IPS-15b (cell line): ENCODE data around the gene EIF1AD.
A peak's percentile ranks its signal among the peaks of the same experiment; 100 is the strongest.

Source experiments
- H3K27me3 ChIP-seq: one replicate; pipeline ENCODE4 v1.6.1; 2013; ENCODE audit warnings: low read length; ENCODE audit not compliant: control insufficient read depth, insufficient read depth
- H3K36me3 ChIP-seq: one replicate; pipeline ENCODE4 v1.6.1; 2013; ENCODE audit warnings: low read length; ENCODE audit not compliant: control insufficient read depth, insufficient read depth
- H3K4me1 ChIP-seq: one replicate; pipeline ENCODE4 v1.6.1; 2013; ENCODE audit warnings: mild to moderate bottlenecking, low read length; ENCODE audit not compliant: control insufficient read depth, insufficient read depth
- H3K4me3 ChIP-seq: one replicate; pipeline ENCODE4 v1.5.1; 2013; ENCODE audit warnings: low read depth, low read length
- H3K9ac ChIP-seq: one replicate; pipeline ENCODE4 v1.6.1; 2013; ENCODE audit warnings: low read depth, mild to moderate bottlenecking, low read length
- H3K9me3 ChIP-seq: one replicate; pipeline ENCODE4 v1.6.1; 2013; ENCODE audit warnings: mild to moderate bottlenecking, low read length; ENCODE audit not compliant: control insufficient read depth, insufficient read depth

Gene EIF1AD

DNA sequence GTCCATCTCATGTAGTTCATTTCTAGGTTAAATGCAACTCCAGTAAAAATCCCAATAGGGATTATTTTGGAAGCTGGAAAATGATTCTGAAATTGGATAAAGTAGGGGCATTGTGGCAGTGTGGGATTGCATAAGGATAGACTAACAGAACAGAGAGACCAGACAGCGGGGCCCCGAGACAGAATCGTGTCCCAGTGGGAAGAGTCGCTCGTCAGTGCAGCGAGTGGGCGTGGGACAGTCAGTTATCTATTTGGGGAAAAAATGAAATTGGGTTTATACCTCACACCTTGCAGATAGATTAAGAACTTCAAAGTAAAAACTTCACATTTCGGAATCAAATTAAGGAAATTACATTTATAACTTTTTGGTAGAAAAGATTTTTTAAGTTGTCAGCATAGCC is 29.8 kb downstream of the EIF1AD start:
- no peak overlapping the region for H3K9ac ChIP-seq
- no peaks in the 10 kb centered on the region for H3K27me3 ChIP-seq
- H3K4me3 ChIP-seq: no peak overlapping the region
- peaks cover 29% of the 10 kb centered on the region for H3K36me3 ChIP-seq
- H3K9me3 ChIP-seq: no peaks in the 10 kb centered on the region
- H3K4me1 ChIP-seq: no peaks in the 10 kb centered on the region

DNA sequence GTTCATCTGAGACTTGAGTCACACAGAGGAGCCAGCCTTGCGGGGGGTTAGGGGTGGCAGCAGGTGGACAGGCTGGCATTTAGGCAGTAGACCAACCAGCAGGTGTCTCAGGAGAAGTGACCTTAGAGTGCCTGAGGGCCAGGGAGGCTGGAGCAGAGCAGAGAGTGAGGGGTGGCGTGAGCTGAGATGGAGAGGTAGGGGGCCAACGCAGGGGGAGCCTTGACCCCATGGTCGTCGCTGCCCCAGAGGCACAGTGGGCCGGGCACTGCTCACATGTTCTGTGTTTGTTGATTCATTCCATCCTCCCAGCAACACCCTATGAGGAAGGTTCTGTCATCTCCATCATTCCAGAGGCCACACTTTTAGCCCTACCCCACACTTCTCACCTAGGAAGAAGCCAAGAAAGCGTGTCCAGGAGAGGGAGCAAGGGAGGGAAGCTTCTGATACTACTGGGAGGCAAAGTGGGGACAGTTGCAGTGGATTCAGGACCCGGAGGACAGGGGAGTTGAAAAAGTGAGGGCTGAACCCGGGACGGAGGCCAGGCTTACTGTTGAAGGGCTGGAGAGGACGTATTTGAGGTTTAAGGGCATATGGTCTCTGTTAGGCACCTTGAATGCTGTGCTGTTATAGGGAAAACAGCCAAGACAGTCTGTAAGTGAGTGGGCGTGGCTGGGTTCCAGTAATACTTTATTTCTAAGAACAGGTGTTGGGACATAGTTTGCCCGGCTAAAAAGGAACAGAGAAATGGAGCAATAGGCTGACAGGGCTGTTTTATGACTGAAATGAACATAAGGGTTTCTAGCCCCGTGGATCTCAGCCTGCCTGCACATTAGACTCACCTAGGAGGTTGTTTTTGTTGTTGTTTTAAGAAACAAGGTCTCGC is 33.1 kb downstream of the EIF1AD start:
- H3K9me3 ChIP-seq: no peaks in the 10 kb centered on the region
- no peak overlapping the region for H3K9ac ChIP-seq
- H3K4me3 ChIP-seq: no peak overlapping the region
- H3K36me3 ChIP-seq: peaks cover 48% of the 10 kb centered on the region
- H3K27me3 ChIP-seq: no peaks in the 10 kb centered on the region
- H3K4me1 ChIP-seq: no peaks in the 10 kb centered on the region

DNA sequence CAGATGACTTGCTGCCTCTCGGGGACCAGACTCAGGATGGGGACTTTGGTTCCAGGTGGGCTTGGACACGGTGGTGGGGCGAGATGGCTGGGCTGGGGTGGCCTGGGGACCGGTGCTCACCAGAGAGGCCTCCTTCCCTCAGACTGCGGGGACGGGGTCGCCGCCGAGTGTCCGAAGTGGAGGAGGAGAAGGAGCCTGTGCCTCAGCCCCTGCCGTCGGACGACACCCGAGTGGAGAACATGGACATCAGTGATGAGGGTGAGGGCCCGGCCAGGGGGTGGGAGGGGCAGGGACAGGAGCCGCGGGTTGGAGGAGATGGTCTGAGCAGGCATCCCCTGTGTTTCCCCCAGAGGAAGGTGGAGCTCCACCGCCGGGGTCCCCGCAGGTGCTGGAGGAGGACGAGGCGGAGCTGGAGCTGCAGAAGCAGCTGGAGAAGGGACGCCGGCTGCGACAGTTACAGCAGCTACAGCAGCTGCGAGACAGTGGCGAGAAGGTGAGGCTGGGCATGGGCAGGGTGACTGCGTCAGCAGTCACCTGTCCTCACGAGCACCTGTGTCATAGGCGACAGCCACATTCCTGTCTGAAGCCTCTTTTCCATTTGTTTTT is 34.5 kb downstream of the EIF1AD start:
- Histone ChIP-seq H3K36me3 (peaks cover 44% of the 10 kb centered on the region), H3K4me3 (no peak overlapping the region), H3K4me1 (peaks cover 3% of the 10 kb centered on the region), H3K27me3 (no peaks in the 10 kb centered on the region), H3K9me3 (no peaks in the 10 kb centered on the region), H3K9ac (no peak overlapping the region)

DNA sequence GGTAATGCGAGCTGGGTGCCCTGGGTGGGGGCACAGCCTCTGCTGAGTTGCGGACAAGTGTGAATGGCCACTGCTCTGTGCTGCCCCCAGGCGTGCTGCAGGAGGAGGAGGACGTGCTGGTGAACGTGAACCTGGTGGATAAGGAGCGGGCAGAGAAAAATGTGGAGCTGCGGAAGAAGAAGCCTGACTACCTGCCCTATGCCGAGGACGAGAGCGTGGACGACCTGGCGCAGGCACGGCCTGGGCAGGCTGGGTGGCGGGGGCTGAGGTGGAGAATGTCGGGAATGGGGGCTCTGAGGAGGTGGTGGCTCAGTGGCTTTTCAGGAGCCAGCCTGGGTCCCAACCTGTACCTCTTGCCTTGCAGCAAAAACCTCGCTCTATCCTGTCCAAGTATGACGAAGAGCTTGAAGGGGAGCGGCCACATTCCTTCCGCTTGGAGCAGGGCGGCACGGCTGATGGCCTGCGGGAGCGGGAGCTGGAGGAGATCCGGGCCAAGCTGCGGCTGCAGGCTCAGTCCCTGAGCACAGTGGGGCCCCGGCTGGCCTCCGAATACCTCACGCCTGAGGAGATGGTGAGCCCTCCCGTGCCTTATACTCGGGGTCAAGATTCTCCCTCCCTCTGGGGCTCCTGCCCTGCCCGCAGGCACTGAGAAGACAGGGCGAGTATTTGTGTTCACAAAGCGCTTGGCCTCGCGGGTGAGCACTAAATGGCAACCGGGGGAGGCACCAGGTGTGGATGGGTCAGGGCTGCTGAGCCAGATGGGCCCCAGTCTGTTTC is 35.8 kb downstream of the EIF1AD start:
- H3K4me3 ChIP-seq: no peak overlapping the region
- H3K9ac ChIP-seq: no peak overlapping the region
- H3K9me3 ChIP-seq: no peaks in the 10 kb centered on the region
- H3K27me3 ChIP-seq: no peaks in the 10 kb centered on the region
- H3K36me3 ChIP-seq: peaks cover 44% of the 10 kb centered on the region
- peaks cover 3% of the 10 kb centered on the region for H3K4me1 ChIP-seq

DNA sequence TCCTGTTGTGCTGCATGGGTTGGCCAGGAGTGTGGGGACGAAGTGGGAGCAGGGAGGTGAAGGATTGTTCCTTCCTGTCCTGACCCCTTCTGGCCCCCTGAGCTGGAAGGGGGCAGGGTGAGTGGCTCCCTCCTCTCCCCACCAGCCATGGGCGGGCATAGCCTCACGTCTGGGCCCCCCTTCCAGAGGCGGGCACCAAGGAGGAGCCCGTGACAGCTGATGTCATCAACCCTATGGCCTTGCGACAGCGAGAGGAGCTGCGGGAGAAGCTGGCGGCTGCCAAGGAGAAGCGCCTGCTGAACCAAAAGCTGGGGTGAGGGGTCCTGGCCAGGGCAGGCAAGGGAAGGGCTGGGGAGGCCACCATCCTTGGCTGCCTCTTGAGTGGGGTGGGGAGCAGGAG is 37.1 kb downstream of the EIF1AD start:
- no peak overlapping the region for H3K4me3 ChIP-seq
- H3K27me3 ChIP-seq: no peaks in the 10 kb centered on the region
- H3K9ac ChIP-seq: no peak overlapping the region
- no peaks in the 10 kb centered on the region for H3K9me3 ChIP-seq
- H3K36me3 ChIP-seq: peaks cover 44% of the 10 kb centered on the region
- H3K4me1 ChIP-seq: peaks cover 3% of the 10 kb centered on the region

DNA sequence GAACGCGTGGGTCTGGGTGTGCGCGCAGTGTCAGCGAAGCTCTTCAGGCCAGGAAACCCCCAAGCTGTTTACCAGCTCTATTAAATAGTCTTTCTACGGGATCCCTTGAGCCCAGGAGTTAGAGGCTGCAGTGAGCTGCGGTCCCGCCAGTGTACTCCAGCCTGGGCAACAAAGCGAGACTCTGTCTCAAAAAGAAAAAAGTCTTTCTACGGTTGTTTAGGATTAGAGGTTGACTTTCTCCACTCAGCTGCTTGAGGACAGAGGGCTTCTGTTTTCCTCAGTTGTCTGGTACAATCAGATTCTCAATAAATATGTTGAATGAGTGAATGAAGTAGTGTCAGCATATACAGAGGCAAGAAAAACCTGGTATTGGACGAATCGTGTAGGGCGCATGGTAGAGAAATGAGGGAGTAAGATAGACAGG is 39.8 kb downstream of the EIF1AD start:
- peak overlapping the region; percentile 70 for H3K9ac ChIP-seq
- H3K9me3 ChIP-seq: no peaks in the 10 kb centered on the region
- H3K4me3 ChIP-seq: peak overlapping the region; percentile 99
- peaks cover 3% of the 10 kb centered on the region for H3K4me1 ChIP-seq
- no peaks in the 10 kb centered on the region for H3K27me3 ChIP-seq
- H3K36me3 ChIP-seq: peaks cover 32% of the 10 kb centered on the region

DNA sequence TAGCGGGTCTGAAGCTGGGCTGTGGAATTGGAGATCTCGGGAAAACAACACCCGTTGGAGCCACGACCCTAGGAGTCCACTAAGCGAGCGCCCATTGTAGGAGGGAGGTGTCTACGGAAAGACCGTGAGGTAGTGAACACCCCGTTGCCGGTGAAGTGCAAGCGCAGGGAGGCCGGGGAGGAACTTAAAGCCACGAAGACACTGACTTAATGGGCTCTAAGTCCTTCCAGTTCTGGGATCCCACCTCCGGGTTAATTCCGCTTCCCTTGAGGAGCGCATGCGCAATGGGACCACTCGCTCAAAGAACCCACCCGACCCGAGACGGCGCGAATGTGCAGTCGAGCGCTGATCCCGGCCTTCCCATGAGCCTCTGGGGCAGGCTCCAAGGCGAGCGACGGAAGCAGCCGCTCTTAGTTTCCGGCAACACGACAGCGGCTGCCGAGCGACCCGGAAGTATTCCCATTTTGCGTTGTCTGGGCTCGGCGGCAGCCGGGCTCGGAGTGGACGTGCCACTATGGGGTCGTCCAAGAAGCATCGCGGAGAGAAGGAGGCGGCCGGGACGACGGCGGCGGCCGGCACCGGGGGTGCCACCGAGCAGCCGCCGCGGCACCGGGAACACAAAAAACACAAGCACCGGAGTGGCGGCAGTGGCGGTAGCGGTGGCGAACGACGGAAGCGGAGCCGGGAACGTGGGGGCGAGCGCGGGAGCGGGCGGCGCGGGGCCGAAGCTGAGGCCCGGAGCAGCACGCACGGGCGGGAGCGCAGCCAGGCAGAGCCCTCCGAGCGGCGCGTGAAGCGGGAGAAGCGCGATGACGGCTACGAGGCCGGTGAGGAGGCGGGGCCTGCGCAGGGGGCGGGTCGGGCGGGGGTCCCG is 40.5 kb downstream of the EIF1AD start, which contains the start of gene SART1:
SART1 (plus strand) TSS at position 468 of the 874 bp plus-strand sequence; CDS start at position 515, 47 bp downstream.
- Histone ChIP-seq H3K9me3 (no peaks in the 10 kb centered on the region), H3K27me3 (no peaks in the 10 kb centered on the region), H3K4me1 (peaks cover 3% of the 10 kb centered on the region), H3K4me3 (peak within 1 kb of the TSS; percentile 99), H3K9ac (peak within 1 kb of the TSS; percentile 94), H3K36me3 (peaks cover 26% of the 10 kb centered on the region)

DNA sequence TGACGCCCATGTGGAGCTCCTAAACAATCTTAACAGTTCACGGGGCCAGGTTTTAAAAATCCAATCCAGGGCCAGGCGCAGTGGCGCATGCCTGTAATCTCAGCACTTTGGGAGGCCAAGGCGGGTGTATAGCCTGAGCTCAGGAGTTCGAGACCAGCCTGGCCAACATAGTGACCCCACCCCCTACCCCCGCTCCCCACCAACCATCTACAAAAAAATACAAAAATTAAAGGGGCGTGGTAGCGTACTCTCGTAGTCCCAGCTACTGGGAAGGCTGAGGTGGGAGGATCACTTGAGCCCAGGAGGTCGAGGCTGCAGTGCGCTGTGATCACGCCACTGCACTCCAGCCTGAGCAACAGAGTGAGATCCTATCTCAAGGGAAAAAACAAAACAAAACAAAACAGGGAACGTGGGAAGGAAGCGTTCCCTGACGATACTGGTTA is 41.1 kb downstream of the EIF1AD start:
- Histone ChIP-seq H3K9me3 (no peaks in the 10 kb centered on the region), H3K4me1 (peaks cover 3% of the 10 kb centered on the region)

DNA sequence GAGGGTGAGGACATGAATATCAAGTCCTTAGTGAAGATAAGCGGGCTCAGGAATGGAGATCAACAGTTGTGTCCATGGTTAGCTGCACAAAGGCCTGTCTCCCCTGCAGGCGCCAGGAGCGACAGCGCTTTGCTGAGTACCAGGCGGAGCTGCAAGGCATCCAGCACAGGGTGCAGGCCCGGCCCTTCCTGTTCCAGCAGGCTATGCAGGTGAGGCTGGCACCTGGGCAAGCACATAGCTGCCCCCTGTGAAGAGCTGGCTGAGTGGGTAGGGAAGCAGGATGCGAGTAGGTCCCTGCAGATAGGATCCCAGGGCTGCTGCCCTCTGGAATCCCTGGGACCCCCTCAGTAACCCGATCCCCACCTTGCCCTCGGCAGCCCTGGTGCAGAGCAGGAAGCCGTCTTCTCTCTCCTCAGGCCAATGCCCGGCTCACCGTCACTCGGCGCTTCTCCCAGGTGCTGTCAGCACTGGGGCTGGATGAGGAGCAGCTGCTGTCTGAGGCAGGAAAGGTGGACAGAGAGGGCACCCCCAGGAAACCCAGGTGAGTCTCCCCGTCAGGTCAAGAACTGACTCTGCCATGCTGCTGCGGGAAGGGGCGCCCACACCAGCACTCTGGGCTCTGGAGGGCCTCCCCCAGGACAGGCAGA is 43.1 kb downstream of the EIF1AD start:
- H3K4me1 ChIP-seq: peaks cover 3% of the 10 kb centered on the region
- peaks cover 2% of the 10 kb centered on the region for H3K36me3 ChIP-seq

More for the DNA sequence above, 41.1 kb downstream of the EIF1AD start:
- no peaks in the 10 kb centered on the region for H3K27me3 ChIP-seq
- peak overlapping the region; percentile 99 for H3K4me3 ChIP-seq
- peaks cover 19% of the 10 kb centered on the region for H3K36me3 ChIP-seq
- H3K9ac ChIP-seq: peak overlapping the region; percentile 94

DNA sequence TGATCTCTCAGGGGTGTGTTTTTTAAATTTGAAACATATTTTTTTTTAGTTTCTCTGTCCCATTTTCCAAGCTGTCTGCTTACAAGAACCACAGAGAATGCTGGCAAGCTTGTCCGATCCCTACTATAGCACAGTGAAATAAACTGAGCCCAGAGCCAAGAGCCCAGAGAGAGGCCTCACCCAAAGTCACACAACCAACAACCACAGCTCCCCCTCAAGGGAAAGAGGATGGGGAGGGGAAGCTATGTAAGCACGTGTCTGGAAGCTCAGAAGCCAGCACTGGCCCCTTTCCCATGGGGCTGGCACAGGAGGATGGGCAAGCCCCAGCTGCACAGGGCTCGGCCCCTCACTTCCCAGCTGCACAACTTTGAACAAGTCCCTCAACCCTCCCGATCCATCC is 43.7 kb downstream of the EIF1AD start:
- Histone ChIP-seq H3K36me3 (no peaks in the 10 kb centered on the region), H3K4me1 (peaks cover 3% of the 10 kb centered on the region), H3K27me3 (no peaks in the 10 kb centered on the region), H3K9ac (no peak overlapping the region), H3K4me3 (no peak overlapping the region), H3K9me3 (no peaks in the 10 kb centered on the region)

More for the DNA sequence above, 43.1 kb downstream of the EIF1AD start:
- Histone ChIP-seq H3K27me3 (no peaks in the 10 kb centered on the region), H3K9ac (no peak overlapping the region), H3K4me3 (no peak overlapping the region), H3K9me3 (no peaks in the 10 kb centered on the region)
